HEK293T (cell line): ENCODE data around the gene PCDH12.

Source experiments
- CTCF ChIA-PET: fragments of 350-600 bp; formaldehyde crosslinking; extraction: SDS; loops from one replicate; lab custom pipeline; 2021; ENCODE audit warnings: antibody characterized with exemption, inconsistent platforms; lab: Yijun Ruan, JAX
- POLR2A ChIA-PET: fragments of 350-600 bp; formaldehyde crosslinking; extraction: SDS; loops from one replicate; lab custom pipeline; 2020; ENCODE audit warnings: antibody characterized with exemption, inconsistent platforms; lab: Yijun Ruan, JAX
- DNase-seq: peaks from one replicate; pipeline ENCODE4 v3.0.0; 2012; ENCODE audit warnings: mixed read lengths; ENCODE audit errors: extremely low spot score
- ARNT ChIP-seq: fragments of 450-650 bp; IDR thresholded peaks from 2 replicates; pipeline ENCODE4 v1.6.1; 2017; ENCODE audit warnings: mild to moderate bottlenecking
- BHLHE40 ChIP-seq: fragments of 450-650 bp; IDR thresholded peaks from 2 replicates; pipeline ENCODE4 v1.6.1; 2016; ENCODE audit warnings: mild to moderate bottlenecking, moderate library complexity, borderline replicate concordance
- CTBP1 ChIP-seq: fragments of 450-650 bp; IDR thresholded peaks from 2 replicates; pipeline ENCODE4 v1.6.1; 2016; ENCODE audit warnings: borderline replicate concordance
- ELF4 ChIP-seq: fragments of 450-650 bp; IDR thresholded peaks from 2 replicates; pipeline ENCODE4 v1.6.1; 2017; ENCODE audit warnings: antibody characterized with exemption
- FOXA1 ChIP-seq: fragments of 450-650 bp; IDR thresholded peaks from 2 replicates; pipeline ENCODE4 v1.6.1; 2016; ENCODE audit warnings: mild to moderate bottlenecking
- FOXK2 ChIP-seq: fragments of 450-650 bp; IDR thresholded peaks from 2 replicates; pipeline ENCODE4 v1.6.1; 2016; ENCODE audit warnings: mild to moderate bottlenecking
- FOXM1 ChIP-seq: fragments of 450-650 bp; IDR thresholded peaks from 2 replicates; pipeline ENCODE4 v1.6.1; 2017; ENCODE audit warnings: mild to moderate bottlenecking, borderline replicate concordance
- HDGF ChIP-seq: fragments of 450-650 bp; IDR thresholded peaks from 2 replicates; pipeline ENCODE4 v1.6.1; 2017; ENCODE audit warnings: antibody characterized with exemption, borderline replicate concordance
- L3MBTL2 ChIP-seq: fragments of 450-650 bp; conservative IDR thresholded peaks from 2 replicates; pipeline ENCODE4 v1.6.1; 2016; ENCODE audit warnings: mild to moderate bottlenecking
- LEF1 ChIP-seq: fragments of 450-650 bp; IDR thresholded peaks from 2 replicates; pipeline ENCODE4 v1.6.1; 2017; ENCODE audit warnings: mild to moderate bottlenecking, borderline replicate concordance
- NFRKB ChIP-seq: fragments of 450-650 bp; IDR thresholded peaks from 2 replicates; pipeline ENCODE4 v1.6.1; 2016; ENCODE audit warnings: mild to moderate bottlenecking, moderate library complexity
- PKNOX1 ChIP-seq: fragments of 450-650 bp; IDR thresholded peaks from 2 replicates; pipeline ENCODE4 v1.6.1; 2016
- SP1 ChIP-seq: fragments of 450-650 bp; IDR thresholded peaks from 2 replicates; pipeline ENCODE4 v1.6.1; 2017
- SUZ12 ChIP-seq: fragments of 450-650 bp; IDR thresholded peaks from 2 replicates; pipeline ENCODE4 v1.6.1; 2016; ENCODE audit warnings: mild to moderate bottlenecking
- TARDBP ChIP-seq: fragments of 450-650 bp; IDR thresholded peaks from 2 replicates; pipeline ENCODE4 v1.6.1; 2016
- ZNF384 ChIP-seq: fragments of 450-650 bp; IDR thresholded peaks from 2 replicates; pipeline ENCODE4 v1.6.1; 2016

Gene PCDH12

GRCh38 chr5:141903261-141903660 is 54.7 kb downstream of the PCDH12 start:
- ChIA-PET CTCF (interaction anchor here (0.6 kb wide), 1 partner anchor 23 kb away, joined by 3 read pairs; no protein-coding TSS in a partner anchor), POLR2A (interaction anchor here (2.2 kb wide), 1 partner anchor 20 kb away, joined by 9 read pairs; the partner anchor contains the start of gene DELE1)
- no peak for DNase-seq
- TF ChIP-seq ARNT (no peak), SUZ12 (no peak), BHLHE40 (no peak), SP1 (no peak), ZNF384 (no peak), ELF4 (no peak), FOXM1 (no peak), CTBP1 (no peak)

DNA sequence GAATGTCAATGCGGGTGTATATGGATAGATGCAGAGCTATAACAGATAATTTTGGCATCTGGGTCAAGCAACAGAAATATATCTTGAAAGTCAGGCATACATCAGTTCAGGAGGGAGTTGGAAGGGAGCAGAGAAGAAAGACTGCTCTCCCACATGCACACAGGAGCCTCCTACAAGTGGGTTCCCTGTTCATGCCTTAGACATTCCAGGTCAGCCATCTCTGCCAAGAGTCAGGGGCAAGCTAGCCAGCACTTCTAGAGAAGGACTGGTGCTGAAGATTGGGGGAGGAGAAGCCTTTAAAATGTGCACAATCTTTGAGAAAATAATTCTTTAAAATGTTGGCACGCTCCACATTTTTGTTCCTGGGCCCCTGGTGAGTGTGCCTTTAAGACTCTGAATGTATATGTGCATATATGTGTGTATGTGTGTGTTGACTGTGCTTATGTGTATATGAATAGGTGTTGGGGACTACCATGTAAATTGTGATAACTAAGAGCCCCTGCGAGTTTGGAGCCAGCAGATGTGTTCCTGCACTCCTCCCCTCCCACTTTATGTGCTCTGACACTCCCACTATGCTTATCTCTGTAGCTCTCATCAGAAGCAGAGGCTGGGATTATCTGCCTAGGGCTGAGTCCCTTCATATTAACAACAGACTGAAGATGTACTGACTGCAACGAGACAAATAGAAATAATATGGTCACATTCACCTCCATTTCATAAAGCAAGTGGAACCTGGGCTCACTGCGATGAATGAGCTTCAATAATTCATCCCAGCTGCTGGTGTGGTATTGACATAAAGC is 55.8 kb downstream of the PCDH12 start:
- TF ChIP-seq FOXA1 (no peak), CTBP1 (no peak), PKNOX1 (no peak), LEF1 (no peak), HDGF (no peak), ARNT (no peak), ELF4 (no peak), TARDBP (no peak), SP1 (no peak), BHLHE40 (no peak), FOXM1 (no peak), FOXK2 (no peak), NFRKB (no peak), SUZ12 (no peak), L3MBTL2 (no peak)
- no peak for DNase-seq
- ChIA-PET POLR2A (interaction anchor here (2.2 kb wide), 1 partner anchor 21 kb away, joined by 9 read pairs; the partner anchor contains the start of gene DELE1), CTCF (interaction anchor here (0.6 to 1.5 kb wide), 4 partner anchors 12 to 22 kb away, joined by 3 to 5 read pairs (median 4); no protein-coding TSS in a partner anchor)

DNA sequence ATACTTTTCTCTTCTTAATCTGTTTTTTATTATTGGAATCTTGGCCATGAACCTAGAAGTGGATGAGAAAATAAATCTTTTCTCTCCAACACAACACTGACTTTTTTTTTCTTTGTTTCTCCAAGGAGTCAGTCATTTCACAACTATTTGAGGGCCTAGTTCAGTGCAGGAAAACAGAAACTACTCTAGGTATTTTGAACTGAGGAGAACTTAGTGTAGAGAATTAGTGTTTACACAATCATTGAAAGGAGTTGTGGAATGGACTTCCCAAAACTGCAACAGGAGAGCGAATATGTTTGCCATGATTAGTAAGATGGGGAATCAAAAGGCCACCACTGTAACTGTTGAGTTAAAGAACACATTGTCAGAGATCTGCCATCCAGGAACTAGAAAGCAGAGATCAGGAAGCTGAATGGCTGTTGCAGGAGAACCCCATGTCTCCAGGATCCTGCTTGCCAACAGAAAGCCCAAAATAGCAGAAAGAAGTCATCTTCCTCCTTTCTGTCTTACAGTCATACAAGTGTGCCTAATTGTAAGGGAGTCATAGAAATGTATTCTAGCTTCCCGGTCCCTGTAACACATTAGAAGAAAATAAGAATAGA is 59.5 kb downstream of the PCDH12 start:
- TF ChIP-seq FOXA1 (no peak), L3MBTL2 (no peak), FOXK2 (no peak), ARNT (no peak)
- ChIA-PET POLR2A (no interaction called here), CTCF (no interaction called here)
- DNase-seq: no peak

DNA sequence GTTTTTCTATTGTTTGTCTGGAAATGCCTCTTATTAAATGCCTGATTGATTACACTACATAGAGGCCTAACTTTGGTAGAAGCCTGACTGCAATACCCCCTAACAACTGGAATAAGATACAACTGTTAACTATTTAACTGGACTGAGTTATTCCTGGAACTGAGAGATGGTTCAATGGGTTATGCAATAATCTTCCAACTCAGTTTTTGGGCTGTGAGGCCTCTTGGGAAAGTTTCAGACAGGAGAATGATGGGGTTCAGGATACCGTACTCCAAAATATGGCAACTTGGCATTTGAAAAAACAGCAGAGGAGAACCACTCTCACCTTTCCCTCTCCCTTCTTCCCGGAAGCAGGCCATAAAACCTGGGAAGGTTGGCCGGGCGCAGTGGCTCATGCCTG is 60.6 kb downstream of the PCDH12 start:
- no peak for DNase-seq
- POLR2A ChIA-PET: no interaction called here
- CTCF ChIA-PET: interaction anchor here (0.7 to 3.1 kb wide), 2 partner anchors 18 to 71 kb away, joined by 3 to 12 read pairs; partner anchors contain the start of gene PCDH1
- no peak for TF ChIP-seq PKNOX1
- TF ChIP-seq CTBP1: no peak
- no peak for TF ChIP-seq ZNF384
- no peak for TF ChIP-seq SUZ12
- no peak for TF ChIP-seq BHLHE40
- TF ChIP-seq HDGF: no peak
- no peak for TF ChIP-seq LEF1
- TF ChIP-seq FOXA1: no peak
- no peak for TF ChIP-seq ELF4
- TF ChIP-seq TARDBP: no peak
- TF ChIP-seq ARNT: no peak
- no peak for TF ChIP-seq NFRKB
- no peak for TF ChIP-seq FOXM1
- no peak for TF ChIP-seq FOXK2
- TF ChIP-seq L3MBTL2: no peak
- TF ChIP-seq SP1: no peak
